Smooth muscle cell (in vitro differentiated cells): ENCODE data around the gene EVL. TPM values are rescaled to one million over a fixed set of nuclear protein-coding genes. Genes with fewer than 3 reads are reported as not detected.

Source experiments
- DNase-seq: peaks from one replicate; lab custom pipeline; 2025; ENCODE audit not compliant: unreplicated experiment; lab: John Stamatoyannopoulos, UW
- H2AFZ ChIP-seq: fragments of 200-600 bp; sonication (generic); 2 replicates; pipeline ENCODE4 v1.6.0; 2016; ENCODE audit warnings: antibody characterized with exemption, low read depth, mild to moderate bottlenecking
- H3F3A ChIP-seq: fragments of 200-600 bp; sonication (generic); 2 replicates; pipeline ENCODE4 v1.6.0; 2017; ENCODE audit warnings: antibody characterized with exemption, low read depth
- H3K27ac ChIP-seq: fragments of 200-600 bp; sonication (generic); 2 replicates; pipeline ENCODE4 v1.5.1; 2016; ENCODE audit warnings: low read depth, mild to moderate bottlenecking
- H3K27me3 ChIP-seq: fragments of 200-600 bp; sonication (generic); 2 replicates; pipeline ENCODE4 v1.6.1; 2016; ENCODE audit warnings: low read depth, mild to moderate bottlenecking
- H3K36me3 ChIP-seq: fragments of 200-600 bp; sonication (generic); 2 replicates; pipeline ENCODE4 v1.5.1; 2016; ENCODE audit warnings: low read depth
- H3K4me1 ChIP-seq: fragments of 200-600 bp; sonication (generic); 2 replicates; pipeline ENCODE4 v1.5.1; 2016; ENCODE audit warnings: low read depth
- H3K4me2 ChIP-seq: fragments of 200-600 bp; sonication (generic); 2 replicates; pipeline ENCODE4 v1.6.0; 2016; ENCODE audit warnings: mild to moderate bottlenecking
- H3K4me3 ChIP-seq: fragments of 200-600 bp; sonication (generic); 2 replicates; pipeline ENCODE4 v1.5.1; 2016; ENCODE audit warnings: mild to moderate bottlenecking
- H3K79me2 ChIP-seq: fragments of 200-600 bp; sonication (generic); 2 replicates; pipeline ENCODE4 v1.6.0; 2016; ENCODE audit warnings: low read depth, mild to moderate bottlenecking
- H3K9ac ChIP-seq: fragments of 200-600 bp; sonication (generic); 2 replicates; pipeline ENCODE4 v1.6.0; 2016; ENCODE audit warnings: low read depth
- H3K9me3 ChIP-seq: fragments of 200-600 bp; sonication (generic); replicated peaks from 2 replicates; pipeline ENCODE4 v1.5.1; 2016; ENCODE audit warnings: low read depth
- H4K20me1 ChIP-seq: fragments of 200-600 bp; sonication (generic); 2 replicates; pipeline ENCODE4 v1.6.0; 2016; ENCODE audit warnings: low read depth
- CTCF ChIP-seq: fragments of 200-600 bp; sonication (generic); IDR thresholded peaks from 2 replicates; pipeline ENCODE4 v1.5.1; 2017; ENCODE audit warnings: borderline replicate concordance, mild to moderate bottlenecking, antibody characterized with exemption; ENCODE audit not compliant: insufficient read depth, poor library complexity, severe bottlenecking
- WGBS: methylation state at CpG from one replicate; pipeline ENCODE4 v1.1.7; 2016; ENCODE audit warnings: low lambda C conversion rate; 5-methylcytosine and 5-hydroxymethylcytosine counted together
- polyA plus RNA-seq: library from polyadenylated mRNA; unstranded; fragments of >200 nt; fragmentation: Nextera tagmentation; extraction: Ambion mirVana; gene quantifications from 2 replicates; pipeline ENCODE4 v1.2.1, GENCODE V29; 2016
- total RNA-seq: library from RNA; depleted of rRNA; stranded (reverse); fragments of >200 nt; gene quantifications from 2 replicates; pipeline ENCODE4 v1.2.3, GENCODE V29; 2014

The EVL gene
- total and polyA plus RNA-seq, 2 experiments from 2014 or later: 19.5 to 26.3 TPM

GRCh38 chr14:100067971-100068959 is 3.0 kb downstream of the EVL start:
- DNase-seq: no peak
- Histone ChIP-seq H3K9ac (no peak overlapping the region), H3K4me1 (no peaks in the 10 kb centered on the region), H3K27ac (peak overlapping the region; percentile 25), H2AFZ (no peak overlapping the region), H3K27me3 (no peaks in the 10 kb centered on the region), H3K36me3 (no peaks in the 10 kb centered on the region), H3K79me2 (peaks cover 17% of the 10 kb centered on the region), H3K4me3 (no peak overlapping the region), H4K20me1 (peaks cover 83% of the 10 kb centered on the region), H3F3A (no peaks in the 10 kb centered on the region), H3K9me3 (no peaks in the 10 kb centered on the region), H3K4me2 (no peak overlapping the region)
- no peak for TF ChIP-seq CTCF
- 78% methylated on average over 18 of the region's 18 CpGs for WGBS

- no peaks in the 10 kb centered on the region for H3K36me3 ChIP-seq
- DNase-seq: no peak
- 94% methylated on average over 9 of the region's 9 CpGs for WGBS
- no peak for TF ChIP-seq CTCF
- no peak overlapping the region for H3K4me2 ChIP-seq
- no peaks in the 10 kb centered on the region for H3F3A ChIP-seq
- no peaks in the 10 kb centered on the region for H3K27me3 ChIP-seq
- no peak overlapping the region for H3K9ac ChIP-seq
- H3K4me3 ChIP-seq: no peak overlapping the region
- H3K79me2 ChIP-seq: peaks cover 25% of the 10 kb centered on the region
- H3K9me3 ChIP-seq: no peaks in the 10 kb centered on the region
- no peaks in the 10 kb centered on the region for H3K4me1 ChIP-seq
- H3K27ac ChIP-seq: no peak overlapping the region
- H2AFZ ChIP-seq: no peak overlapping the region
- H4K20me1 ChIP-seq: peaks cover 82% of the 10 kb centered on the region
Observed at GRCh38 chr14:100069161-100069800, 4.1 kb downstream of the EVL start.

GRCh38 chr14:100070310-100070709 is 5.1 kb downstream of the EVL start:
- H3K4me1 ChIP-seq: no peaks in the 10 kb centered on the region
- no peak for TF ChIP-seq CTCF
- H3K4me3 ChIP-seq: no peak overlapping the region
- WGBS: 97% methylated on average over 11 of the region's 11 CpGs
- H3K79me2 ChIP-seq: peaks cover 25% of the 10 kb centered on the region
- H3K36me3 ChIP-seq: no peaks in the 10 kb centered on the region
- H3K27ac ChIP-seq: no peak overlapping the region
- H3K9ac ChIP-seq: no peak overlapping the region
- peaks cover 85% of the 10 kb centered on the region for H4K20me1 ChIP-seq
- DNase-seq: no peak
- H3F3A ChIP-seq: no peaks in the 10 kb centered on the region
- no peaks in the 10 kb centered on the region for H3K27me3 ChIP-seq
- no peak overlapping the region for H3K4me2 ChIP-seq
- H3K9me3 ChIP-seq: no peaks in the 10 kb centered on the region
- H2AFZ ChIP-seq: no peak overlapping the region
